Kidney glomerular epithelial cell (primary cell): Measurements from ENCODE around the gene MGAT5.

ENCODE experiments used
- DNase-seq: peaks from one replicate; lab custom pipeline; 2025; lab: John Stamatoyannopoulos, UW

Gene MGAT5

DNA sequence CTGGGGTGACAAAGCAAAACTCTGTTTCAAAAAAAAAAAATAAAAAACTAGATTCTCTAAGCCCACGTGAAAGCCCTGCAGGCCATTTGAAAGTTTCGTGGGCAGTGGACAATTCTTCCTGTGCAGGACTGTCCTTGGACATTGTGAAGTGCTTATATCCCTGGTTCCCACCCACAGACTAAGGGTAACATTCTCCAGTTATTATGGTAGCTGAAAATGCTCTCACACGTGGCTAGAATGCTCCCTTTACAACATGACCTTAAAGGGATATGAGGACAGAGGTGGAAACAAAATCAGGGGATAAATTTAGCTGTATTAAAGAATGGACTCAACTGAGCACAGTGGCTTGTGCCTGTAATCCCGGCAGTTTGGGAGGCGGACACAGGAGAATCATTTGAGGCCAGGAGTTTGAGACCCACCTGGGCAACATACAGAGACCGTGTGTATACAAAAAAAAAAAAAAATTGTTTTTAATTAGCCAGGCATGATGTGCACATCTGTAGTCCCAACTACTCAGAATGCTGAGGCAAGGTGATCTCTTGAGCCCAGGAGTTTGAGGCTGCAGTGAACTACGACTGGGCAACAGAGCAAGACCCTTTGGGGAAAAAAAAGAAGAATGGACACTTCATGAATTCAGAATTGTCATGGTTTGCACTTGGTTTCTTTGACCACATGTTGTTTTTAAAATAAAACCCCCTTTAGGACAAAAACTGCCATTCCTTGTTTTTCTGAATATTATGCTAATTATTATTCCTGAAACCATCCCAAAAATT, 167.9 kb downstream of the MGAT5 start:
- no peak for DNase-seq

DNA sequence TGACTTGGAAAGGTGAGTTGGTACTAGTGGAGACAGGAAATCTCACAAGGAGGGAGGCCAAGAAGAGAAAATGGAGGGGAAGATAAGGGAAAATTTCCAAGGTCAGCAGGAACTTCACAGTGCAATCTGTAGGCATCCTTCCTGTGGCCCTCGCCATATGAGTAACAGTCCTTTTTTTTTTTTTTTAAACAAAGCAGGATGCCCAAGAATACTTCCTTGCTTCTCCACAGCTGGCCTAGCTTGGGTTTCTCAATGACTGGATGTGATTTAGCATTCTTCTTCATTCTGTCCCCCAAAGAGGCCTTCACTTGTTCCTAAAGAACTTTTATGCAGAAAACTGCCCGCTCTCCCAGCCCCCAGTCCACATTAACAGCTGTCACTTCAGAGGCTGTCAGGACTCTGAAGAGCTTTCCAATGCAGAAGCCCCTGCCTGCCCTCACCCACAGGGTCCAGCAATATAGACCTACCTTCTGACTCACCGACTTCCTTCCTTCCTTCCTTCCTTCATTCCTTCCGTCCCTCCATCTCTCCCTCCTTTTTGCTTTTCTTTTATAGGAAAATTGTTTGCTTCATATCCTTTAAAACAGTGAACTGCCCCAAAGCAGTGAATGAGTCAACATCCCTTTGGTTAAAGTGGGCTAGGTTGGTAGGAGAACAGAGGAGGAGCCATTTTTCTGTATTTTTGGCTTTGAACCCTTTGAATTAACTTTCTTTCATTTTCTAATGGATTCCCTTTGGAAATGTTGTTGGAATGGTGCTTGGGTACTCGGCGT, 172.0 kb downstream of the MGAT5 start:
- no peak for DNase-seq

GRCh38 chr2:134426721-134427120, 172.8 kb downstream of the MGAT5 start:
- DNase-seq = no peak

- no peak for DNase-seq
These were observed 176.0 kb downstream of the MGAT5 start for GRCh38 chr2:134429886-134430285.

- peak; percentile 66 for DNase-seq
These were observed 178.1 kb downstream of the MGAT5 start for GRCh38 chr2:134431838-134432434.

- DNase-seq = peak; percentile 64
These were observed 178.6 kb downstream of the MGAT5 start for GRCh38 chr2:134432435-134432883.

GRCh38 chr2:134433469-134433868, 179.6 kb downstream of the MGAT5 start:
- DNase-seq = peak; percentile 12

DNA sequence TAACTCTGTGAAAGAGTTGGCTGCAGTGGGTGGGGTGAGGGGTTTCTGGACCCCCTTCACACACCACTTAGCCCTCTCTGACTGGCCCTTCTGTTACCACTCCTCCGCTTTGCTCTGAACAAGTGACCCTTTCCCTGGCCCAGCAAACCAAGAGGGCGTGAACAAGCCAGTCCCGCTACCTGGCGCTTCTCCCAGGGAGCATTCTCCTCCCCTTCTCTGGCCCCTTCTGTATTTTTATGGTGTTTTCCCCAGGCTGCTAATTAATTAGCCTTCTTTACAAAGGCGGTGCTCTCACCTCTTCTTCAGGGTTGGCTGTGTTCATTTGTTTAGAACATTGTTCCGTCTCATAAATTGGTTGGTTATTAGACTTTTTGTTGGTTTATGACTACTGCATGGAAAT, 180.1 kb downstream of the MGAT5 start:
- no peak for DNase-seq

GRCh38 chr2:134435505-134435904, 181.6 kb downstream of the MGAT5 start:
- DNase-seq = no peak

DNA sequence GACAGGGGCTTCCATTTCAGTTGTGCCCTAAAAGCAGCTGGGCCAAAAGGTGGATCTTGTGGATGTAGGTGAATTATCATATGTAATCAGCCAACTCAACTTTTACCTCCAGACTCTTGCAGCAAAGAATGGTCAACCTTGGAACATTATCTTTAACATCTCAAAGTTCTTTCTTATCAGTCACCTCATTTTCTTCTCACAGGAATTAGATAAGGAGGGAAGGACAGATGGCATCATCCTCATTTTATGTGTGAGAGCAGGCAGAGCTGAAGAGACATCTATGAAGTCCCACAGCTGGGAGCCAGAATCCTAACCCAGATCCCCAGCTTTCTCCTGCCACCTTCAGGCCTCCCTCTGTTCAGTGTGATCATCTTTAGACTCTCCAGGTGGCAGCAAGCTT, 182.1 kb downstream of the MGAT5 start:
- DNase-seq = no peak

DNA sequence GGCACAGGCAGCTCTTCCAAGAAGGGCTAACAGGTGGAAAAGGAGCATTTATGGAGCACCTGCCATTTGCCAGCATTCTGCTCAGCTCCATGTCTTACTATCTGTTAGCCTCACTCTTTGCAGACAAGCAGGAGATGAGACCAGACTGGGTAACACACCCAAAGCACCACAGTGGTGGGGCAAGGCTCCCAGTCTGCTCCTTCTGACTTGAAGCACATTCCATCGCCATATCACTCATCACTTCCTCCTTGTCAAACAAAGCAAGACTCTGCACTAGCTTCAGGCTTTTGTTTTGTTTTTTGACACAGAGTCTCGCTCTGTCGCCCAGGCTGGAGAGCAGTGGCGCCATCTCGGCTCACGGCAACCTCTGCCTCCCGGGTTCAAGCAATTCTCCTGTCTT, 182.8 kb downstream of the MGAT5 start:
- peak; percentile 18 for DNase-seq

DNA sequence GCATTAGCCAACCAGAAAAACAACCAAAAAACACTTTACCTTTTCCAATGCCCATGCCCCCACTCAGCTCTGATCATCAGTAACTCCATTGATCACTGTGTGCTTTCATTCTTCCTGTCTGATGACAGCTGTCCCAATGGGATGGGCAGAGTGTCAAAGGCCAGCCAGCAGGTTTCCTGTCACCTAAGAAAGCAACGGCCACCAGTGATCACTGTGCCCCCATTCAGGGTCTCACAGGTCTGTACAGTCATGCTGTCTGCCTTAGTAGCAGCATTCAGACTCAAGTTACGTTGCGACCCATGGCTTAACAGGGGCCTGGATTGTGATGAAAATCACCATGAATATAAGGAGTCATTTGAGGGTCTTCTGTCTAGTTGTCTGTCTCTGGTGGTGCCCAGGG, 184.5 kb downstream of the MGAT5 start:
- no peak for DNase-seq

DNA sequence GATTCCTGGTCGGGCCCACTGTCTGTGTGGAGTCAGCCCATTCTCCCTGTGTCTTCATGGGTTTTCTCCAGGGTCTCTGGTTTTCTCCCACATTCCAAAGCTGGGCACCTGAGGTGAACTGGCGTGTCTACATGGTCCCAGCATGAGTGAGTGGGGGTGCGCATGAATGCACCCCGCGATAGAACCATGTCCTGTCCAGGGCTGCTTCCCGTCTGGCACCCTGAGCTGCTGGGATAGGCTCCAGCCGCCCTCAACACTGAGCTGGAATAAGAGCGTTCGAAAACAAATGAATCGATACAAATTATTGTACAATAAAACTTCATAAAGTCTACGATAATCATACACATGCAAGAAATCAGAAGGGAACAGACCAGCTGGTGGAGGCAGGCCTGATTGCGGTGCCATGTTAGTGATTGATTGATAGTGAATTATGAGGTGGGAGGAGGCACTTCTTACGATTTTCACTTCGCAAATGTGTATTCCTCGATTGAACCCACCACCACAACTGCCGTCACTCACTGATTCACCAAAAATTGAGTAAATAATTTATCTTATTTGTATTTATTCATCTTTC, 186.6 kb downstream of the MGAT5 start:
- DNase-seq = no peak

GRCh38 chr2:134441153-134441863, 187.4 kb downstream of the MGAT5 start:
- no peak for DNase-seq

DNA sequence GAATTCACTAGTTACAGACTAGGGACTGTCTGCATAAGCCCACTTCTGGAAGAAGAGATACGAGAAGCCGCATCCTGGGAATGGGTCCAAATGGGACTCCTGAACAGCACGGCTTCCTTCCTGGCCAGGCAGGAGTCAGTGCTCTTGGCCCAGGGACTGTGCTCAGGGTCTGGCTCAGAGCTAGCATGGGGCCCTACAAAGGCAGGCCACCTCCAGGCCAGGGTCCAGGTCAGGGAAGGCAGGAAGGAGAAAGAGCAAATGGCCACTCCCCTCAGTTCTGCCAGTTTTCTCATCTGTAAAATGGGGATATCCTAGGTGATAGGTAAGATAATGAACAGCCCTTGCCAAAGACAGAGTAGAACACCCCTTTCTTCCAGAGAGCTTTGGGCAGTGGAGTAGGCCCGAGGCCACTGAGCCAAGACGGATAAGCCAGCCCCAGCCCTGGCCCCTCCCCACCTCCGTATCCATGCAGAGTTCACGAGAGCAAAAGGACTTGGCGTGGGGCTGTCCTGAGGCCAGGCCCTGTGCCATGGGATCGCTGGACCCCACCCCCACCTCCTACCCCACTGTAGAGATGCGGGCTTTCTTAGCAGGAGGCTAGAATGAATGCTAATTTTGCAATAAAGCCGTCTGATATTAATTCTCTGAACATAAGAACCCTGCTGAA, 190.1 kb downstream of the MGAT5 start:
- DNase-seq = no peak

- no peak for DNase-seq
These were observed 191.2 kb downstream of the MGAT5 start for GRCh38 chr2:134445116-134445515.

DNA sequence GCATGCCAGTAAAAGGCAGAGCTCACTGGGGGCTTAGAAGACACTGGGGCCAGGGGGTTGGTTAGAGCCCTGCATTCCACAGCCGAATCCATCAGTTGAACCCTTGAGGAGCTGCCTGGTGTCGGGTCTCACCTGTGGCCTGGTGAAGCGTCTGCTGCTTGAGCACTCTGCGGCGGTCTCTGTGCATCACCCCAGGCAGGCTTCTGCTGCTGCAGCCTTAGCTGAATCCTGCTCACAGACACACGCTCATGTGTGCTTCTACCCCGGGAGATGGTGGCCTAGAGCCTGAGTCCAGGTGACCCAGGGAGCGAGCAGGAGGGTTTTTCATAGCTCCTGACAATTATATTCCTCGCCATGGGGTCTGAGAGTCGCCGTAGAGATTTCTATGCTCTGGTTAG, 192.1 kb downstream of the MGAT5 start:
- no peak for DNase-seq

- no peak for DNase-seq
These were observed 192.6 kb downstream of the MGAT5 start for GRCh38 chr2:134446383-134447017.

- DNase-seq = no peak
These were observed 193.8 kb downstream of the MGAT5 start for GRCh38 chr2:134447669-134448068.

DNA sequence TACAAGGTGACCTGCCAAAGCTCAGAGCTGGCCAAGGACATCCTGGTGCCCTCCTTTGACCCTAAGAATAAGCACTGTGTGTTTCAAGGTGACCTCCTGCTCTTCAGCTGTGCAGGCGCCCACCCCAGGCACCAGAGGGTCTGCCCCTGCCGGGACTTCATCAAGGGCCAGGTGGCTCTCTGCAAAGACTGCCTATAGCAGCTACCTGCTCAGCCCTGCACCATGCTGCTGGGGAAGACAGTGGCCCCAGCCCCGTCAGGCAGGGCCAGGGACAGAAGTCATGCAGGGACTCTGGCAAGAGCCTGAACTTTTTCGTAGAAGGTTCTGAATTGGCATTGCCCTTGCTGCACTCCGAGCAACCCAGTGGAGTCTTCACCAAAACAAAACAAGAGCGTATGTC, 194.8 kb downstream of the MGAT5 start:
- no peak for DNase-seq

DNA sequence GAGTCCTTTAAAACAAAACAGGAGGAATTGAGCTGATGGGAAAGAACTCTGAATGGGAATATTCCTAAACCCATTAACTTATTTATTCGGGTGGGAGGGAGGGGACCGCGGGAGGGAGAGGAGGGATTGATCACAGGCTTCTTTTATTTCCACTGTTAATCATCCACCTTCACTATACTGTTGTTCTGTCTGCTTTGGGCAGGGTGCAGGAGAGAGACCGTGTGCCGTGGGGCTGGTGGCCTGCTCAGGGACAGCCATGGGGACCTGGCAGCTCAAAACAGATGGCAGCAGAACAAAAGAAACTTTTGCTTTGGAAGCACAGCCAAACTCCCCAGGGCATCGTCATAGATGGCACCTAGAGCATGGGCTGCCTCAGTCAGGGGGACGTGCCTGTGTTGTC, 195.3 kb downstream of the MGAT5 start:
- DNase-seq = no peak
